Lower lobe of right lung (tissue), 2 donors: ENCODE data around the gene SCN9A. TPM values are rescaled to one million over a fixed set of nuclear protein-coding genes. Genes with fewer than 3 reads are reported as not detected.
"Not testable (repeated sequence)": the region's sequence is repeated elsewhere in the genome, so short reads cannot be mapped to it uniquely, and the experiment has no call there.

ENCODE experiments used
- ATAC-seq, 2 donors: fragments of 200-7000 bp; cut with Tn5 transposase; one replicate each; pipeline ENCODE4 v1.9.1; 2020 to 2022; ENCODE audit warnings: mild to moderate bottlenecking in 2 of 2, moderate library complexity in 2 of 2
- DNase-seq: peaks from one replicate; pipeline ENCODE4 v3.0.0-alpha.2; 2020
- H3K27ac ChIP-seq: fragments of 200-600 bp; one replicate; pipeline ENCODE4 v1.8.0; 2022
- H3K27me3 ChIP-seq: fragments of 200-600 bp; one replicate; pipeline ENCODE4 v1.8.0; 2022; ENCODE audit warnings: low read depth
- H3K36me3 ChIP-seq: fragments of 200-600 bp; one replicate; pipeline ENCODE4 v1.8.0; 2022; ENCODE audit warnings: mild to moderate bottlenecking
- H3K4me1 ChIP-seq: fragments of 200-600 bp; one replicate; pipeline ENCODE4 v1.8.0; 2022
- H3K4me3 ChIP-seq: fragments of 200-600 bp; one replicate; pipeline ENCODE4 v1.8.0; 2022; ENCODE audit warnings: mild to moderate bottlenecking
- H3K9me3 ChIP-seq: fragments of 200-600 bp; one replicate; pipeline ENCODE4 v1.8.0; 2022
- intact Hi-C: fragments of 100-400 bp; cut with DNase I; formaldehyde crosslinking; loops from one replicate; pipeline ENCODE4 v1.11.0; 2022
- total RNA-seq: library from RNA; stranded (reverse); fragmentation: NEBNext Ultra II Directional; extraction: Animal tissue kit (Norgen Biotek cat#: 25700); gene quantifications from one replicate; pipeline ENCODE4 v1.2.1, GENCODE V29; 2021
- TF ChIP-seq, protein P1 (sequence below): fragments of 200-600 bp; IDR thresholded peaks from one replicate; pipeline ENCODE4 v1.8.0; 2022; ENCODE audit warnings: antibody characterized with exemption, mild to moderate bottlenecking
- donor health status: DM: no; HTN: yes; CAD: no; lungs with severe emphysema.

Gene SCN9A
- total RNA-seq, 1 donor from 2014 or later = 13.6 TPM

DNA sequence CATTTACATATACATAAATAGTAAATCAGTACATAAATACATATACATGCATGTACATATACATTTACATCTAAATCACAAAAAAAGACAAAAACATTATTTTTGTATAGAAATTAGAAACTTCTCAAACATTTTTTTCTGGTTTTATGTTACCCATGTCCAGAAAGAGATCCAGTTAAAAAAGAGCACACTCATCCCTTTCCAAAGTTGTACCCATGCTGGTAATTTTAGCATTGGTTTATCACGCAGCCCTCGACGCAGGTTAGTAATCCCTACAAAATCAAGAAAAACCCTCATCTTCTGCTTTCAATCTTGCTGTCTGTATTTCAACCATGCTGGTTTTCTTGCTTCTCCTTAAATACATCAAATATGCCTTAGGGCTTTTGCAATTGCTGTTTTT lies 10.5 kb downstream of the SCN9A start:
- Histone ChIP-seq H3K4me3 (no peak overlapping the region), H3K27me3 (no peaks in the 10 kb centered on the region), H3K4me1 (no peaks in the 10 kb centered on the region), H3K9me3 (no peaks in the 10 kb centered on the region), H3K27ac (no peak overlapping the region), H3K36me3 (no peaks in the 10 kb centered on the region)
- no peak for ATAC-seq
- intact Hi-C loops = no loop called here
- DNase-seq = no peak
- TF ChIP-seq, protein P1, sequence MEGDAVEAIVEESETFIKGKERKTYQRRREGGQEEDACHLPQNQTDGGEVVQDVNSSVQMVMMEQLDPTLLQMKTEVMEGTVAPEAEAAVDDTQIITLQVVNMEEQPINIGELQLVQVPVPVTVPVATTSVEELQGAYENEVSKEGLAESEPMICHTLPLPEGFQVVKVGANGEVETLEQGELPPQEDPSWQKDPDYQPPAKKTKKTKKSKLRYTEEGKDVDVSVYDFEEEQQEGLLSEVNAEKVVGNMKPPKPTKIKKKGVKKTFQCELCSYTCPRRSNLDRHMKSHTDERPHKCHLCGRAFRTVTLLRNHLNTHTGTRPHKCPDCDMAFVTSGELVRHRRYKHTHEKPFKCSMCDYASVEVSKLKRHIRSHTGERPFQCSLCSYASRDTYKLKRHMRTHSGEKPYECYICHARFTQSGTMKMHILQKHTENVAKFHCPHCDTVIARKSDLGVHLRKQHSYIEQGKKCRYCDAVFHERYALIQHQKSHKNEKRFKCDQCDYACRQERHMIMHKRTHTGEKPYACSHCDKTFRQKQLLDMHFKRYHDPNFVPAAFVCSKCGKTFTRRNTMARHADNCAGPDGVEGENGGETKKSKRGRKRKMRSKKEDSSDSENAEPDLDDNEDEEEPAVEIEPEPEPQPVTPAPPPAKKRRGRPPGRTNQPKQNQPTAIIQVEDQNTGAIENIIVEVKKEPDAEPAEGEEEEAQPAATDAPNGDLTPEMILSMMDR = no peak

DNA sequence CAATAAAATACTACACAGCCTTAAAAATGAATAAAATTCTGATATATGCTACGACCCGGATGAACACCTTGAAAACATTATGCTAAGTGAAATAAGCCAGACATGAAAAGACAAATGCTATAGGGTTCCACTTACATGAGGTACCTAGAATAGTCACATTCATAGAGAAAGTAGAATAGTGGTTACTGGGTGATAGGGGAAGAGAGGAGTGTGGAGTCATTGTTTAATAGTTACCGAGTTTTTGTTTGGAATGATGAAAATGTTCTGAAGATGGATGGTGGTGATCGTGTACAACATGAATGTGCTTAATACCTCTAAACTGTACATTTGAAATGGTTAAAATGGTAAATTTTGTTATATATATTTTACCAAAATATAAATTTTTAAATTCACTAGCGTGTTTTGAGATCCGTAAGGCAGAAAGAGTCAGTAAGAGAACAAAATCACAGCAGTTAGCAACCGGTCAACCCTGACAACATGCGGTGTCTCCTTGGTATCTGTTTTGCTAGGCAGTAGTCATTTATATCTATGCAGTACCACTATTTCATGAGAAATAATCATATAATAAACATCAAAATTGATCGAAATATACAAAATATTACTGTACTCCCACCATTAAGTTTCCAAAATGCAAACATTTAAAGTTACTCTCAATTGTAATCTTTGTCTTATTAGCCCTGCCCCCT lies 11.1 kb downstream of the SCN9A start:
- Histone ChIP-seq H3K4me3 (no peak overlapping the region), H3K27me3 (no peaks in the 10 kb centered on the region), H3K4me1 (no peaks in the 10 kb centered on the region), H3K27ac (no peak overlapping the region), H3K36me3 (no peaks in the 10 kb centered on the region), H3K9me3 (no peaks in the 10 kb centered on the region)
- ATAC-seq (no peak), DNase-seq (no peak)
- intact Hi-C loops = no loop called here
- TF ChIP-seq, protein P1 = no peak

DNA sequence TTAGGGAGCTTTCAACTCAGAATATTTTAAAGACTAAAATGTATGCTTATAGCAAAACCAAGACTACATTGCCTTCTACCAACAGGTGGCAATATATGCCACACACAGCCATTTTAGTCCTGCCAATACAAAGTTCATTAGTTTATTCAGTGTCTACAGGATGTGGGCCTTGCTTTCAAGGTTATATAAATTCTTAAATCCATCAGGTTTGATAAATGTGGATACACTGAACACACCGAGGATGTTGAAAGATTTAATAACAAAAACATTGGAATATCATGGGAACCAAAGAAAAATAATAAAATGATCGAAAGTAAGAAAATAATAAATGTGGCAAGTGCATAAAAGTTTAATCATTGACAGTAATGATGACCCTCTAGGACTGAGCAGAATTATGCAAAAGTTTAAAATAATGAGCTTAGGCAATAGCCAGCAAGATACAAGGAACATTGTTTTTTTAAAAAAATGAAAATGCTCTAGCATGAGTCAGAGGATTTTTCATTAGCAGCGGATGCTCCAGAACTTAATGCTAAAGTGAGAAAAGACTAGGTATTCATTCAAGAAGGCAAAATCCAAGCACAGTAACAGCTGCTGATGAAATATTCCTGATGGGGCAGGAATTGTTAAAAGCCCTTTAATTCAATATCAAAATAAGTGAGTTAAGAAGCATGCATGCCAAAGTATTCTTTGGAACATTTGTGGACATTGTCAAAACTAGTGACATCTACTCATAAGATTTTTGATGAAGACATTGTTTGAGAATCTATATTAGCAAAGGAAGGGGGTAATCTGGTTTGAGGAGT lies 14.2 kb downstream of the SCN9A start:
- H3K9me3 ChIP-seq = no peaks in the 10 kb centered on the region
- no peaks in the 10 kb centered on the region for H3K27me3 ChIP-seq
- DNase-seq (no peak), ATAC-seq (peak in 1 of 2 donors; percentile 62)
- no peaks in the 10 kb centered on the region for H3K4me1 ChIP-seq
- no peak overlapping the region for H3K4me3 ChIP-seq
- H3K36me3 ChIP-seq = no peaks in the 10 kb centered on the region
- no peak overlapping the region for H3K27ac ChIP-seq
- intact Hi-C loops = no loop called here
- TF ChIP-seq, protein P1 = peak; percentile 42

DNA sequence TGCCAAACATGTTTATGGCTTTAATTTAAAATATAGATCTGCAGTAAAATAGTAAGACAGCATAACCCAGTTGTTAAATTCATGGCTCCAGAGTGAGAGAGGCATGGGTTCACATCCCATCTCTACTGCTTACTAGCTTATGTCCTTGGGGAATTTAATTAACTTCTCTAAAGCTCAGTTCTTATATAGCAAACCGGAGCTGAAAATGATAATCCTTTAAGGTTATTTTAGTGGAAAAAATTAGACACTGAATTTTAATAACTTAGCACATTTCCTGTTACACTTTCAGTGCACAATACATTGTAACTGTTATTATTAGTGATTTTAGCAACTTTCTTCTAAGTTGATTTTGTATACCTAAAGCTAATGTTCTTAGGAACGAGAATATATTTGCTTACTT lies 14.8 kb downstream of the SCN9A start:
- DNase-seq (no peak), ATAC-seq (no peak)
- Histone ChIP-seq H3K4me3 (no peak overlapping the region), H3K9me3 (no peaks in the 10 kb centered on the region), H3K27me3 (no peaks in the 10 kb centered on the region), H3K4me1 (no peaks in the 10 kb centered on the region), H3K27ac (no peak overlapping the region), H3K36me3 (no peaks in the 10 kb centered on the region)
- TF ChIP-seq, protein P1 = no peak
- intact Hi-C loops = no loop called here

DNA sequence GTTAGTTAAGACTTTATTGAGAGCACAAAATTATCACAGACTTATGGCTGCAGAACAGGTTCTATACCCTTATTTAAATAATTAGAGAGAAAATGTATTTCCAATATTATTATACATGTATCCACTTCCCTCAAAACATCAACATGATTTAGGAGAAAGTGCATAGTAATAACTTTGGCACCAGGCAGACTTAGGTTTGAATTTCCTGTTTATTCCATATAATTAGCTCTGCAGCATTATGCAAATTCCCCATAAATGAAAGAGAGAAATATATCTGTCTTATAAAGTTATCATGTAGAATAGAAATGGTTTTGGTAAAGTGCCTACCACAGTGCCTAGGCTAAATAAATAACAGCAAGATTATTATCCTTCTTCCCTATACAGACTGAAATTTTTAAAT lies 15.3 kb downstream of the SCN9A start:
- Histone ChIP-seq H3K27ac (no peak overlapping the region), H3K9me3 (no peaks in the 10 kb centered on the region), H3K4me3 (no peak overlapping the region), H3K36me3 (no peaks in the 10 kb centered on the region), H3K27me3 (no peaks in the 10 kb centered on the region), H3K4me1 (no peaks in the 10 kb centered on the region)
- TF ChIP-seq, protein P1 = no peak
- intact Hi-C loops = no loop called here
- DNase-seq = no peak
- ATAC-seq = no peak

- ATAC-seq, intact Hi-C loops, H3K9me3 ChIP-seq, H3K36me3 ChIP-seq, DNase-seq, H3K4me1 ChIP-seq, H3K27ac ChIP-seq, H3K27me3 ChIP-seq, H3K4me3 ChIP-seq: not testable (repeated sequence)
Observed at GRCh38 chr2:166357950-166358321, 17.8 kb downstream of the SCN9A start.
